ENCODE results near the gene ZC3H7B. TPM values are rescaled to one million over a fixed set of nuclear protein-coding genes. Genes with fewer than 3 reads are reported as not detected.
"Not testable (repeated sequence)": the region's sequence is repeated elsewhere in the genome, so short reads cannot be mapped to it uniquely, and the experiment has no call there.

ZC3H7B gene
- total RNA-seq, 1 experiment from 2014 or later: 34.8 TPM

GRCh38 chr22:41257696-41258095 lies 43.6 kb upstream of the ZC3H7B start:
- ATAC-seq (no peak), DNase-seq (no peak)
- CTCF ChIA-PET: no interaction called here
- H3K9ac ChIP-seq (ENCODE audit: low read length): no peak overlapping the region
- no peaks in the 10 kb centered on the region for H3K9me3 ChIP-seq (ENCODE audit: low read length)
- H3K9me2 ChIP-seq (replicated peaks; ENCODE audit: low read length): no peaks in the 10 kb centered on the region
- peaks cover 18% of the 10 kb centered on the region for H3K4me1 ChIP-seq (ENCODE audit: insufficient read depth, low read length)
- no peak overlapping the region for H2AFZ ChIP-seq (ENCODE audit: low read length)
- no peaks in the 10 kb centered on the region for H3K27me3 ChIP-seq (ENCODE audit: low read length)
- 0 out of 2 replicates have a peak overlapping the region, but pooled peaks have one; percentile 90 for H3K27ac ChIP-seq (ENCODE audit: low read length)
- TF ChIP-seq EZH2phosphoT487 (IDR thresholded peaks at IDR 0.05; ENCODE audit: borderline replicate concordance, low read length) (no peak), CTCF (conservative IDR thresholded peaks at IDR 0.05; ENCODE audit: low read depth, low read length) (no peak), EZH2 (IDR thresholded peaks at IDR 0.05; ENCODE audit: low read length, unreplicated experiment) (no peak)
- peaks cover 39% of the 10 kb centered on the region for H3K36me3 ChIP-seq (ENCODE audit: low read depth, low read length)
- no peaks in the 10 kb centered on the region for H3F3A ChIP-seq (ENCODE audit: low read length, unreplicated experiment)
- no peak overlapping the region for H3K4me3 ChIP-seq (ENCODE audit: low read length)
- POLR2A ChIA-PET (ENCODE audit: unreplicated experiment): interaction anchor here (1.1 kb wide), 1 partner anchor 48 kb away, joined by 3 read pairs; no protein-coding TSS in a partner anchor
- no peaks in the 10 kb centered on the region for H4K20me1 ChIP-seq (ENCODE audit: low read length)
- no TSS peak for BruUV-seq (replicated peaks)
- H3K79me2 ChIP-seq (ENCODE audit: low read length): 0 out of 2 replicates have a peak, but pooled peaks cover 2% of the 10 kb centered on the region
- intact Hi-C loops (cut with micrococcal nuclease): no loop called here
- no peak overlapping the region for H3K4me2 ChIP-seq (ENCODE audit: low read length)

GRCh38 chr22:41259756-41260155 lies 41.6 kb upstream of the ZC3H7B start:
- H3K9ac ChIP-seq (ENCODE audit: low read length); intact Hi-C loops (cut with micrococcal nuclease); ATAC-seq; H3K27me3 ChIP-seq (ENCODE audit: low read length); H2AFZ ChIP-seq (ENCODE audit: low read length); H3K9me3 ChIP-seq (ENCODE audit: low read length); H3K27ac ChIP-seq (ENCODE audit: low read length); BruUV-seq (replicated peaks); H3K4me3 ChIP-seq (ENCODE audit: low read length); H3K79me2 ChIP-seq (ENCODE audit: low read length); H3K9me2 ChIP-seq (replicated peaks; ENCODE audit: low read length); DNase-seq; H3K4me2 ChIP-seq (ENCODE audit: low read length); POLR2A ChIA-PET (ENCODE audit: unreplicated experiment); H4K20me1 ChIP-seq (ENCODE audit: low read length); H3F3A ChIP-seq (ENCODE audit: low read length, unreplicated experiment); CTCF ChIA-PET: not testable (repeated sequence)
- peaks cover 38% of the 10 kb centered on the region for H3K36me3 ChIP-seq (ENCODE audit: low read depth, low read length)
- peaks cover 18% of the 10 kb centered on the region for H3K4me1 ChIP-seq (ENCODE audit: insufficient read depth, low read length)

GRCh38 chr22:41260871-41261270 lies 40.5 kb upstream of the ZC3H7B start:
- H4K20me1 ChIP-seq (ENCODE audit: low read length): no peaks in the 10 kb centered on the region
- no peaks in the 10 kb centered on the region for H3K9me3 ChIP-seq (ENCODE audit: low read length)
- no peak for ATAC-seq
- H3K9ac ChIP-seq (ENCODE audit: low read length): no peak overlapping the region
- 0 out of 2 replicates have a peak, but pooled peaks cover 2% of the 10 kb centered on the region for H3K79me2 ChIP-seq (ENCODE audit: low read length)
- no peak for DNase-seq
- CTCF ChIA-PET: no interaction called here
- H3K36me3 ChIP-seq (ENCODE audit: low read depth, low read length): peaks cover 43% of the 10 kb centered on the region
- no peak overlapping the region for H3K4me2 ChIP-seq (ENCODE audit: low read length)
- H3K9me2 ChIP-seq (replicated peaks; ENCODE audit: low read length): no peaks in the 10 kb centered on the region
- H2AFZ ChIP-seq (ENCODE audit: low read length): no peak overlapping the region
- no TSS peak for BruUV-seq (replicated peaks)
- no peaks in the 10 kb centered on the region for H3K27me3 ChIP-seq (ENCODE audit: low read length)
- no peaks in the 10 kb centered on the region for H3F3A ChIP-seq (ENCODE audit: low read length, unreplicated experiment)
- POLR2A ChIA-PET (ENCODE audit: unreplicated experiment): no interaction called here
- intact Hi-C loops (cut with micrococcal nuclease): no loop called here
- TF ChIP-seq EZH2 (IDR thresholded peaks at IDR 0.05; ENCODE audit: low read length, unreplicated experiment) (no peak), CTCF (conservative IDR thresholded peaks at IDR 0.05; ENCODE audit: low read depth, low read length) (no peak), EZH2phosphoT487 (IDR thresholded peaks at IDR 0.05; ENCODE audit: borderline replicate concordance, low read length) (no peak)
- H3K4me1 ChIP-seq (ENCODE audit: insufficient read depth, low read length): peaks cover 18% of the 10 kb centered on the region
- no peak overlapping the region for H3K4me3 ChIP-seq (ENCODE audit: low read length)
- no peak overlapping the region for H3K27ac ChIP-seq (ENCODE audit: low read length)
